ENCODE data around the gene ESRP2.

ESRP2 gene

DNA sequence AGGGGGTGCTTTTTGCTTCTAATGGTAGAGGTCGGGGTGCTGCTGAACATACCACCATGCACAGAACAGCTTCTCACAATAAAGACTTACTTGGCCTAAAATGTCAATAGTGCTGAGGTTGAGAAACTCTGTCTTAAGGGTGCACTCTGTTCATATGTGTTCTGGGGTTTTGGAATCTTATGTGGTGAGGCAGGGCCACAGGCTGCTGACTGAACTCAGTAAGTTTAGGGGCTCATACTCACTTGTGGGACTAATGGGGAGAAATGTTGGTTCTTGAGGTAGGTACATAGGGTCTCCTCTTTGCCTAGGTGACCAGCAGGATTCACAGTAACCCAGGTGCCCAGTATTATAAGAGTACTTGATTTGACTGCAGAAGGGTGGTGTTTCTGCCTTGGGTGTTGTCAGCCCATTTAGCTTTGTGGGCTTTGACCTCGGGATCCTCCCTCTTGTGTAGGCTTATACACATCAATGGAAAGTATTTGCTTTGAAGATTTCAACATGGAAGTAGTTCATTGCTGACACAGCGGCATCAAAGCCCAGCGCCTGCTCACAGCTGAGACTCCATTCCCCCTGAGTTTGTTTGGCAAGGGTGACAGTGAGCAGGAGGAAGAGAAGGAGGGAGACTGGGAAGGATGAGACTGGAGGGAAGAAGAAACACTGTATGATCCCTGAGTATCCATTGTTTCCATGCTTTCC is 45.6 kb upstream of the ESRP2 start:
- no peak for DNase-seq (ENCODE audit: extremely low read depth, low read depth)
- no peak overlapping the region for H3K4me3 ChIP-seq (replicated peaks; ENCODE audit: low read depth, low read length)
- TF ChIP-seq, protein P1, sequence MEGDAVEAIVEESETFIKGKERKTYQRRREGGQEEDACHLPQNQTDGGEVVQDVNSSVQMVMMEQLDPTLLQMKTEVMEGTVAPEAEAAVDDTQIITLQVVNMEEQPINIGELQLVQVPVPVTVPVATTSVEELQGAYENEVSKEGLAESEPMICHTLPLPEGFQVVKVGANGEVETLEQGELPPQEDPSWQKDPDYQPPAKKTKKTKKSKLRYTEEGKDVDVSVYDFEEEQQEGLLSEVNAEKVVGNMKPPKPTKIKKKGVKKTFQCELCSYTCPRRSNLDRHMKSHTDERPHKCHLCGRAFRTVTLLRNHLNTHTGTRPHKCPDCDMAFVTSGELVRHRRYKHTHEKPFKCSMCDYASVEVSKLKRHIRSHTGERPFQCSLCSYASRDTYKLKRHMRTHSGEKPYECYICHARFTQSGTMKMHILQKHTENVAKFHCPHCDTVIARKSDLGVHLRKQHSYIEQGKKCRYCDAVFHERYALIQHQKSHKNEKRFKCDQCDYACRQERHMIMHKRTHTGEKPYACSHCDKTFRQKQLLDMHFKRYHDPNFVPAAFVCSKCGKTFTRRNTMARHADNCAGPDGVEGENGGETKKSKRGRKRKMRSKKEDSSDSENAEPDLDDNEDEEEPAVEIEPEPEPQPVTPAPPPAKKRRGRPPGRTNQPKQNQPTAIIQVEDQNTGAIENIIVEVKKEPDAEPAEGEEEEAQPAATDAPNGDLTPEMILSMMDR (IDR thresholded peaks at IDR 0.05; ENCODE audit: low read depth, low read length, missing control alignments) = no peak

DNA sequence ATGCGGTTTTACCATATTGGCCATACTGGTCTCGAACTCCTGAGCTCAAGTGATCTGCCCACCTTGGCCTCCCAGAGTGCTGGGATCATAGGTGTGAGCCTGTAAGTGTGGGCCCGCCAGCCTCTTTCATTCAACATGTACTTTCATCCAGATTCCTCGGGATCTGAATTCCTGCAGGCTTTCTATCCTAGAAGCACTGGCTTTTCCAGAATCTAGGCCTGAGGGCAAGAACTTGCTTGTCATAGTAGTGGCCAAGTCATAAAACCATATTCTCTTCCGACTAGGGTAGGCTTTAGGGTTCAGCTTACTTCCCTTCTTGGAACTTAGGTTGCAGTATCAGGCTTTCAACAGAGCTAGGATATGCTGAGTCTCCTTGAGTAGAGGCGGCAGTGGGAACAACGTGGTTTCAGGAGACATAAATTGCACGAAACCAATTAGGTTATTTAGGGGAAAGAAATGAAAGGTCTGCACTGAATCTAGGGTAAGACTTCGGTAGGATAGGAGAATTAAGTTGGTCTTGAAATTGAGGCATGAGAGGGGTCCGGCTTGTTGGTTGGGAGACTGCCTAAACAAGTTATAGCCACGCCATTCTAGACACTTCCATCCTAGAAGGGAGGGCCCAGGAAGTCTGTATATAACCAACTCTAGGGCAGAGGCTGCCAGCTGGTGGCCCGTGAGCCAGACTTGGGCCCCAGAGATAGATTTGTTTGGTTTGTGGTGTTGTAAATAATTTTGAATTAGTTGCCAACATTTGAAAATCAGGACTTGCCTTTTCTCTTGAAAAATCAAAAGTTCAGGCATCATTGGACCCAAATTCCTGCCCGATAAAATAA is 44.0 kb upstream of the ESRP2 start:
- H3K4me3 ChIP-seq (replicated peaks; ENCODE audit: low read depth, low read length) = no peak overlapping the region
- no peak for DNase-seq (ENCODE audit: extremely low read depth, low read depth)
- TF ChIP-seq, protein P1 (IDR thresholded peaks at IDR 0.05; ENCODE audit: low read depth, low read length, missing control alignments) = no peak

DNA sequence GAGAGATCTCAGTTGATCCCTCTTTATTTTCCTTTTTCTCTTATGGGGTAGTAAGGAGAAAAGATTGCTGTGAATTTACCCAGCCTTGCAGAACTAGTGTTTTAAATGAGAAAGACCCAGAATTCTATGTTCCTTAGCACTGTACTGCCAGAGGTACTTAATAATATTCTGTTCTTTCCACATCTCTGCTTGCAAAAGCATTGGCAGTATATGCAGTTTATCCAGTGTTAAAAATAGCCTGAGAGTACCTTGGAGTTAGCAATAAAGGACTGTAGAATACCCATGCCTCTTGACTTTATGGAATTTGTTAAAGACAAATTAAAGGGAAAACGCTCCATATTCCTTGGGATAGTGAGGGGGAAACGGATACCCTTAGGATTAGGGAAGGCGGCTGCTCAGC is 40.3 kb upstream of the ESRP2 start:
- H3K4me3 ChIP-seq (replicated peaks; ENCODE audit: low read depth, low read length) = no peak overlapping the region
- no peak for DNase-seq (ENCODE audit: extremely low read depth, low read depth)
- TF ChIP-seq, protein P1 (IDR thresholded peaks at IDR 0.05; ENCODE audit: low read depth, low read length, missing control alignments) = no peak

GRCh38 chr16:68275611-68276191 is 39.8 kb upstream of the ESRP2 start:
- DNase-seq (ENCODE audit: extremely low read depth, low read depth) = no peak

GRCh38 chr16:68274441-68274840 is 38.5 kb upstream of the ESRP2 start:
- TF ChIP-seq, protein P1 (IDR thresholded peaks at IDR 0.05; ENCODE audit: low read depth, low read length, missing control alignments) = no peak
- no peak for DNase-seq (ENCODE audit: extremely low read depth, low read depth)
- H3K4me3 ChIP-seq (replicated peaks; ENCODE audit: low read depth, low read length) = no peak overlapping the region

More at GRCh38 chr16:68275611-68276191, 39.8 kb upstream of the ESRP2 start:
- TF ChIP-seq, protein P1 (IDR thresholded peaks at IDR 0.05; ENCODE audit: low read depth, low read length, missing control alignments) = no peak
- H3K4me3 ChIP-seq (replicated peaks; ENCODE audit: low read depth, low read length) = no peak overlapping the region

DNA sequence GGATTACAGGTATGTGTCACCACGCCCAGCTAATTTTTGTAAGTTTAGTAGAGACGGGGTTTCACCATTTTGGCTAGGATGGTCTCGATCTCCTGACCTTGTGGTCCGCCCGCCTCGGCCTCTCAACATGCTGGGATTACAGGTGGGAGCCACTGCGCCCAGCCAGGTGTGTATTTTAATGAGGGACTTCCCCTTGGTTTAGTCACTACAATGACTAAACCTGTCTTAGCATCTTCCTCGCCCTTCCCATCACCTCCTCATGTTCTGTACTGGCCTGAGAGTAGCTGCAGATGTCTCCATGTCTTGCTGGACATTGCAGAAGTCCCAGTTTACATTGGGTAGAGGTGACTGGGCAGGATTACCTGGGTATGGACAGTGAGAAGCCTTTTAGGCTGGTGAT is 38.0 kb upstream of the ESRP2 start:
- no peak overlapping the region for H3K4me3 ChIP-seq (replicated peaks; ENCODE audit: low read depth, low read length)
- DNase-seq (ENCODE audit: extremely low read depth, low read depth) = no peak
- TF ChIP-seq, protein P1 (IDR thresholded peaks at IDR 0.05; ENCODE audit: low read depth, low read length, missing control alignments) = no peak

Measured in HFF-Myc (cell line).